HCT116 (cell line): ENCODE measurements around the gene EXD3. TPM values are rescaled to one million over a fixed set of nuclear protein-coding genes. Genes with fewer than 3 reads are reported as not detected.

ENCODE experiments used
- ATAC-seq: fragments of 200-7000 bp; cut with Tn5 transposase; 2 replicates; pipeline ENCODE4 v1.9.1; 2020; ENCODE audit warnings: mild to moderate bottlenecking, moderate library complexity
- BruUV-seq: library from RNA; stranded (reverse); fragments of 400-500 nt; replicated peaks from 2 replicates; lab custom pipeline; 2021; lab: Mats Ljungman, UMichigan
- CTCF ChIA-PET: fragments of 300-600 bp; sonication (Branson Sonifier 250); formaldehyde crosslinking; loops from one replicate; lab custom pipeline; 2021; ENCODE audit warnings: antibody characterized with exemption; lab: Charles Lee
- POLR2A ChIA-PET: fragments of 300-600, 350-600 bp; sonication (Branson Sonifier 250); formaldehyde crosslinking; loops from one replicate; lab custom pipeline; 2021; ENCODE audit warnings: antibody characterized with exemption; lab: Charles Lee
- RAD21 ChIA-PET, 2 experiments: fragments of 300-600 bp; sonication (Branson Sonifier 250); formaldehyde crosslinking; loops; one replicate each; lab custom pipeline; 2023; ENCODE audit warnings: low total read pairs in 2 of 2; ENCODE audit not compliant: uncharacterized antibody in 2 of 2, unreplicated experiment in 2 of 2, low non-redundant PET in 1 of 2; lab: Charles Lee
- DNase-seq: peaks from one replicate; pipeline ENCODE4 v3.0.0-alpha.2; 2010; ENCODE audit warnings: low read depth, low spot score
- H2AFZ ChIP-seq: fragments of 200-600 bp; shearing (Covaris generic), sonication (generic); 2 replicates; pipeline ENCODE4 v1.6.1; 2017; ENCODE audit warnings: low read depth, mixed run types, mixed read lengths, antibody characterized with exemption, low read length; ENCODE audit not compliant: poor library complexity, severe bottlenecking
- H3K27ac ChIP-seq: 2 replicates; pipeline ENCODE4 v1.5.1; 2012; ENCODE audit warnings: low read depth, low read length
- H3K27me3 ChIP-seq: fragments of 200-600 bp; sonication (generic); 2 replicates; pipeline ENCODE4 v1.6.1; 2016; ENCODE audit warnings: mixed run types, low read length, mixed read lengths; ENCODE audit not compliant: insufficient read depth
- H3K36me3 ChIP-seq, 2 experiments: fragments of 200-500 bp in 1 of 2; fragments of 200-600 bp in 1 of 2; sonication (Bioruptor generic) in 1 of 2; sonication (generic) in 1 of 2; 2 replicates each; pipeline versions ENCODE4 v1.5.1 to v1.6.1; 2014 to 2016; ENCODE audit warnings: low read length in 2 of 2, inconsistent platforms in 1 of 2, mixed read lengths in 1 of 2, mixed run types in 1 of 2; ENCODE audit not compliant: insufficient read depth in 2 of 2, control insufficient read depth in 1 of 2
- H3K4me1 ChIP-seq, 2 experiments: fragments of 200-600 bp in 1 of 2; sonication (generic) in 1 of 2; 2 replicates each; pipeline versions ENCODE4 v1.5.1 to v1.6.1; 2012 to 2017; ENCODE audit warnings: low read length in 2 of 2, inconsistent platforms in 1 of 2, mild to moderate bottlenecking in 1 of 2, mixed read lengths in 1 of 2, mixed run types in 1 of 2, moderate library complexity in 1 of 2; ENCODE audit not compliant: insufficient read depth in 2 of 2, control insufficient read depth in 1 of 2
- H3K4me2 ChIP-seq: fragments of 200-600 bp; sonication (generic); 2 replicates; pipeline ENCODE4 v1.6.1; 2017; ENCODE audit warnings: mixed run types, low read length, mixed read lengths
- H3K4me3 ChIP-seq, 2 experiments: fragments of 200-600 bp in 1 of 2; sonication (generic) in 1 of 2; replicated peaks in 1 of 2; 2 replicates each; pipeline ENCODE4 v1.5.1; 2011 to 2016; ENCODE audit warnings: low read length in 2 of 2, control low read depth in 1 of 2, low read depth in 1 of 2, mild to moderate bottlenecking in 1 of 2, mixed read lengths in 1 of 2, mixed run types in 1 of 2
- H3K79me2 ChIP-seq: fragments of 200-600 bp; sonication (generic); 2 replicates; pipeline ENCODE4 v1.6.1; 2017; ENCODE audit warnings: mild to moderate bottlenecking, mixed run types, low read length, moderate library complexity, mixed read lengths; ENCODE audit not compliant: insufficient read depth
- H3K9ac ChIP-seq: fragments of 200-600 bp; sonication (generic); 2 replicates; pipeline ENCODE4 v1.6.1; 2016; ENCODE audit warnings: low read length, mixed read lengths
- H3K9me2 ChIP-seq: fragments of 200-600 bp; sonication (generic), shearing (Covaris generic); 2 replicates; pipeline ENCODE4 v1.6.1; 2017; ENCODE audit warnings: mixed run types, mild to moderate bottlenecking, moderate library complexity; ENCODE audit not compliant: insufficient read depth
- H3K9me3 ChIP-seq, 2 experiments: fragments of 200-500 bp in 1 of 2; fragments of 200-600 bp in 1 of 2; sonication (Bioruptor generic) in 1 of 2; sonication (generic) in 1 of 2; 2 replicates each; pipeline ENCODE4 v1.6.1; 2014 to 2017; ENCODE audit warnings: low read length in 2 of 2, mixed read lengths in 2 of 2, inconsistent platforms in 1 of 2, low read depth in 1 of 2, mild to moderate bottlenecking in 1 of 2, mixed run types in 1 of 2, moderate library complexity in 1 of 2; ENCODE audit not compliant: control insufficient read depth in 1 of 2, insufficient read depth in 1 of 2
- H4K20me1 ChIP-seq: fragments of 200-600 bp; sonication (generic), shearing (Covaris generic); 2 replicates; pipeline ENCODE4 v1.6.1; 2017; ENCODE audit warnings: mixed run types, mild to moderate bottlenecking, moderate library complexity; ENCODE audit not compliant: insufficient read depth
- CBX3 ChIP-seq: IDR thresholded peaks from 2 replicates; pipeline ENCODE4 v1.6.1; 2012; ENCODE audit warnings: low read depth
- EGR1 ChIP-seq: IDR thresholded peaks from 2 replicates; pipeline ENCODE4 v1.6.1; 2012; ENCODE audit warnings: low read depth
- ELF1 ChIP-seq: IDR thresholded peaks from 2 replicates; pipeline ENCODE4 v1.6.1; 2012; ENCODE audit warnings: low read depth, borderline replicate concordance
- JUND ChIP-seq: IDR thresholded peaks from 2 replicates; pipeline ENCODE4 v1.6.1; 2012
- POLR2AphosphoS5 ChIP-seq: IDR thresholded peaks from 2 replicates; pipeline ENCODE4 v1.6.1; 2011; ENCODE audit warnings: mild to moderate bottlenecking, low read depth, low read length, moderate library complexity
- intact Hi-C: fragments of 100-400 bp; cut with micrococcal nuclease; formaldehyde crosslinking; loops from 2 replicates; pipeline ENCODE4 v1.10.0; 2022
- total RNA-seq: library from RNA; stranded (reverse); gene quantifications from one replicate; pipeline ENCODE4 v1.2.1, GENCODE V29; 2021; ENCODE audit not compliant: unreplicated experiment
- TF ChIP-seq, protein P1 (sequence below), 3 experiments: fragments of 200-600 bp in 1 of 3; sonication (generic) in 1 of 3; IDR thresholded peaks in 2 of 3; conservative IDR thresholded peaks in 1 of 3; 2 replicates each; pipeline ENCODE4 v1.5.1; 2012 to 2017; ENCODE audit warnings: low read depth in 2 of 3, low read length in 2 of 3, antibody characterized with exemption in 1 of 3, borderline replicate concordance in 1 of 3, control low read depth in 1 of 3, mild to moderate bottlenecking in 1 of 3, mixed read lengths in 1 of 3, mixed run types in 1 of 3, moderate library complexity in 1 of 3; ENCODE audit not compliant: insufficient read depth in 1 of 3
- TF ChIP-seq, protein P2 (sequence below): IDR thresholded peaks from 2 replicates; pipeline ENCODE4 v1.6.1; 2011; ENCODE audit warnings: mild to moderate bottlenecking, low read length, moderate library complexity; ENCODE audit not compliant: insufficient replicate concordance; ENCODE audit errors: extremely low read depth

The EXD3 gene
- total RNA-seq, 1 experiment from 2014 or later: 25.4 TPM

DNA sequence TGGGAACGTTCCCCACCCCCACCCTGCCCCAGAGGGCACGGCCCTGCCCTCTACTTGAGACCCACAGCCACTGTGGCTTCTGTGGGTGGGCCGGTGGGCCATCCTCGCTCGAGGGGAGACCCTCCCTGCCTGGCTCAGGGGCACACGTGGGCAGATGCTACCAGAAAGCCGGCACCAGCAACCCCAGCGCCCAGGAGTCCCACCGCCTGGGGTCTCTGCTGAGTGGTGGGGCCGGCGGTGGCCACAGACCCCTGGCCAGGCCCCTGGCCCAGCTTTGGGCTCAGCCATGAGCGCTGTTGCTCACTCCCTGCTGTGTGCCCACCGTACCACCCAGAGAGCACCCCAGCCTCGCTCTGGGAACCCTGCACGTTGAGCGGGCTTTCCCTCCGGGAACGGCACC lies 104.4 kb downstream of the EXD3 start:
- H3K9me3 ChIP-seq: no peaks in the 10 kb centered on the region
- intact Hi-C loops: no loop called here
- no peak for DNase-seq
- no peaks in the 10 kb centered on the region for H3K9me2 ChIP-seq
- no peaks in the 10 kb centered on the region for H3K27me3 ChIP-seq
- no peaks in the 10 kb centered on the region for H3K79me2 ChIP-seq
- no peak overlapping the region for H3K4me3 ChIP-seq
- ChIA-PET POLR2A (interaction anchor here (0.6 kb wide), 1 partner anchor 122 kb away, joined by 3 read pairs; the partner anchor contains the start of gene ENTPD8), CTCF (interaction anchor here (1.4 kb wide), 1 partner anchor 17 kb away, joined by 4 read pairs; the partner anchor contains the start of gene NRARP), RAD21 (no interaction called here)
- peaks cover 10 to 20% of the 10 kb centered on the region in 2 experiments; a peak in 3 of 4 replicates for H3K4me1 ChIP-seq
- no peak for ATAC-seq
- H3K4me2 ChIP-seq: no peak overlapping the region
- TF ChIP-seq POLR2AphosphoS5 (no peak), EGR1 (no peak), CBX3 (no peak), JUND (no peak), ELF1 (no peak)
- TF ChIP-seq, protein P1, sequence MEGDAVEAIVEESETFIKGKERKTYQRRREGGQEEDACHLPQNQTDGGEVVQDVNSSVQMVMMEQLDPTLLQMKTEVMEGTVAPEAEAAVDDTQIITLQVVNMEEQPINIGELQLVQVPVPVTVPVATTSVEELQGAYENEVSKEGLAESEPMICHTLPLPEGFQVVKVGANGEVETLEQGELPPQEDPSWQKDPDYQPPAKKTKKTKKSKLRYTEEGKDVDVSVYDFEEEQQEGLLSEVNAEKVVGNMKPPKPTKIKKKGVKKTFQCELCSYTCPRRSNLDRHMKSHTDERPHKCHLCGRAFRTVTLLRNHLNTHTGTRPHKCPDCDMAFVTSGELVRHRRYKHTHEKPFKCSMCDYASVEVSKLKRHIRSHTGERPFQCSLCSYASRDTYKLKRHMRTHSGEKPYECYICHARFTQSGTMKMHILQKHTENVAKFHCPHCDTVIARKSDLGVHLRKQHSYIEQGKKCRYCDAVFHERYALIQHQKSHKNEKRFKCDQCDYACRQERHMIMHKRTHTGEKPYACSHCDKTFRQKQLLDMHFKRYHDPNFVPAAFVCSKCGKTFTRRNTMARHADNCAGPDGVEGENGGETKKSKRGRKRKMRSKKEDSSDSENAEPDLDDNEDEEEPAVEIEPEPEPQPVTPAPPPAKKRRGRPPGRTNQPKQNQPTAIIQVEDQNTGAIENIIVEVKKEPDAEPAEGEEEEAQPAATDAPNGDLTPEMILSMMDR (IDR thresholded peaks at IDR 0.05 in 2 of 3, conservative IDR thresholded peaks at IDR 0.05 in 1 of 3; ENCODE audit: borderline replicate concordance in 1 of 3, insufficient read depth in 1 of 3, low read depth in 2 of 3, low read length in 2 of 3): no peak
- TF ChIP-seq, protein P2, sequence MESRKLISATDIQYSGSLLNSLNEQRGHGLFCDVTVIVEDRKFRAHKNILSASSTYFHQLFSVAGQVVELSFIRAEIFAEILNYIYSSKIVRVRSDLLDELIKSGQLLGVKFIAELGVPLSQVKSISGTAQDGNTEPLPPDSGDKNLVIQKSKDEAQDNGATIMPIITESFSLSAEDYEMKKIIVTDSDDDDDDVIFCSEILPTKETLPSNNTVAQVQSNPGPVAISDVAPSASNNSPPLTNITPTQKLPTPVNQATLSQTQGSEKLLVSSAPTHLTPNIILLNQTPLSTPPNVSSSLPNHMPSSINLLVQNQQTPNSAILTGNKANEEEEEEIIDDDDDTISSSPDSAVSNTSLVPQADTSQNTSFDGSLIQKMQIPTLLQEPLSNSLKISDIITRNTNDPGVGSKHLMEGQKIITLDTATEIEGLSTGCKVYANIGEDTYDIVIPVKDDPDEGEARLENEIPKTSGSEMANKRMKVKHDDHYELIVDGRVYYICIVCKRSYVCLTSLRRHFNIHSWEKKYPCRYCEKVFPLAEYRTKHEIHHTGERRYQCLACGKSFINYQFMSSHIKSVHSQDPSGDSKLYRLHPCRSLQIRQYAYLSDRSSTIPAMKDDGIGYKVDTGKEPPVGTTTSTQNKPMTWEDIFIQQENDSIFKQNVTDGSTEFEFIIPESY: no peak
- H2AFZ ChIP-seq: no peak overlapping the region
- no peaks in the 10 kb centered on the region for H4K20me1 ChIP-seq
- no TSS peak for BruUV-seq
- H3K9ac ChIP-seq: no peak overlapping the region
- H3K27ac ChIP-seq: no peak overlapping the region
- no peaks in the 10 kb centered on the region for H3K36me3 ChIP-seq
